KOPT-K1 (cell line): ENCODE measurements around the gene FAM72D.
"Not testable (repeated sequence)": the region's sequence is repeated elsewhere in the genome, so short reads cannot be mapped to it uniquely, and the experiment has no call there.

Experiments
- H3K27ac ChIP-seq: fragments of 200-600 bp; sonication (generic); 2 replicates; pipeline ENCODE4 v1.5.1; 2016; ENCODE audit warnings: antibody characterized with exemption, mild to moderate bottlenecking, low read depth, low read length; ENCODE audit not compliant: poor library complexity, severe bottlenecking
- H3K36me3 ChIP-seq: fragments of 200-600 bp; sonication (generic); 2 replicates; pipeline ENCODE4 v1.5.1; 2017; ENCODE audit warnings: antibody characterized with exemption, mild to moderate bottlenecking, low read length, moderate library complexity; ENCODE audit not compliant: insufficient read depth
- H3K9me3 ChIP-seq: fragments of 200-600 bp; sonication (generic); 2 replicates; pipeline ENCODE4 v1.5.1; 2017; ENCODE audit warnings: antibody characterized with exemption, low read length, mild to moderate bottlenecking; ENCODE audit not compliant: insufficient read depth, poor library complexity, severe bottlenecking

FAM72D gene

GRCh38 chr1:145161046-145161752, 65.4 kb downstream of the FAM72D start:
- H3K9me3 ChIP-seq, H3K27ac ChIP-seq, H3K36me3 ChIP-seq: not testable (repeated sequence)
